Activated T-cell treated with anti-CD3 and anti-CD28 coated beads for 1 hour (primary cell): ENCODE results near the gene GPHN.

Experiments
- DNase-seq: peaks from one replicate; pipeline ENCODE4 v3.0.0-alpha.2; 2020; ENCODE audit warnings: low read depth

GPHN gene

GRCh38 chr14:66959437-66960050 is 451.6 kb downstream of the GPHN start:
- DNase-seq, result no peak

- no peak for DNase-seq
These were observed 457.9 kb downstream of the GPHN start for GRCh38 chr14:66965831-66966230.

GRCh38 chr14:66972469-66972868 is 464.5 kb downstream of the GPHN start:
- no peak for DNase-seq

GRCh38 chr14:66974397-66975025 is 466.6 kb downstream of the GPHN start:
- DNase-seq, result no peak

- DNase-seq, result no peak
These were observed 467.3 kb downstream of the GPHN start for GRCh38 chr14:66975251-66975650.

- no peak for DNase-seq
These were observed 471.4 kb downstream of the GPHN start for GRCh38 chr14:66979101-66979974.

- no peak for DNase-seq
These were observed 474.3 kb downstream of the GPHN start for GRCh38 chr14:66982247-66982646.

GRCh38 chr14:66992776-66993175 is 484.8 kb downstream of the GPHN start:
- no peak for DNase-seq

- DNase-seq, result no peak
These were observed 485.6 kb downstream of the GPHN start for GRCh38 chr14:66993512-66993911.

- DNase-seq, result no peak
These were observed 490.1 kb downstream of the GPHN start for GRCh38 chr14:66998013-66998412.

GRCh38 chr14:66999978-67000377 is 492.0 kb downstream of the GPHN start:
- no peak for DNase-seq

GRCh38 chr14:67002994-67003753 is 495.2 kb downstream of the GPHN start:
- DNase-seq, result no peak

GRCh38 chr14:67004521-67004920 is 496.6 kb downstream of the GPHN start:
- DNase-seq, result no peak

GRCh38 chr14:67010602-67011001 is 502.7 kb downstream of the GPHN start:
- no peak for DNase-seq

GRCh38 chr14:67016856-67017255 is 508.9 kb downstream of the GPHN start:
- no peak for DNase-seq

GRCh38 chr14:67018720-67019119 is 510.8 kb downstream of the GPHN start:
- DNase-seq, result no peak

GRCh38 chr14:67019796-67020195 is 511.8 kb downstream of the GPHN start:
- no peak for DNase-seq

GRCh38 chr14:67031920-67032774 is 524.2 kb downstream of the GPHN start:
- DNase-seq, result no peak

GRCh38 chr14:67045440-67045839 is 537.5 kb downstream of the GPHN start:
- no peak for DNase-seq

GRCh38 chr14:67050896-67051295 is 542.9 kb downstream of the GPHN start:
- no peak for DNase-seq

GRCh38 chr14:67056684-67057083 is 548.7 kb downstream of the GPHN start:
- no peak for DNase-seq
